ENCODE data around the gene ARRDC5.
"Not testable (repeated sequence)": the region's sequence is repeated elsewhere in the genome, so short reads cannot be mapped to it uniquely, and the experiment has no call there.

ARRDC5 gene
- total RNA-seq = 4.1 to 6.2 reads per million in 2 donors

DNA sequence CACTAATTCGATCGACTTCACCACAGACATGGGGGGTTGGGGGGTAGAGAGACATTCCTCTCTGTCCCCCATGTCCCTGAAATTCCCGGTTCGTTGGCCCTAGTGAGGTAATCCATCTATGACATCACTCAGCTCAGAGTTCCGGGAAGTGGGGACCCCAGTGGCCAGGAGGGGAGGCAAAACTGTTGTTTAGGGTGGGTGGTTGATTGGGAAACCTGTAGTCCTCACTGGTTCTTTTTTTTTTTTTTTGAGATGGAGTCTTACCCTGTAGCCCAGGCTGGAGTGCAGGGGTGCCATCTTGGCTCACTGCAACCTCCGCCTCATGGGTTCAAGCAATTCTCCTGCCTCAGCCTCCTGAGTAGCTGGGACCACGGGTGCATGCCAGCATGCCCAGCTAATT lies at the start of gene ARRDC5:
Gene ARRDC5, minus strand, starts transcription at position 101 of the 400 bp plus-strand sequence. Its CDS starts 71 bp downstream, at position 30.
- no peak for DNase-seq

DNA sequence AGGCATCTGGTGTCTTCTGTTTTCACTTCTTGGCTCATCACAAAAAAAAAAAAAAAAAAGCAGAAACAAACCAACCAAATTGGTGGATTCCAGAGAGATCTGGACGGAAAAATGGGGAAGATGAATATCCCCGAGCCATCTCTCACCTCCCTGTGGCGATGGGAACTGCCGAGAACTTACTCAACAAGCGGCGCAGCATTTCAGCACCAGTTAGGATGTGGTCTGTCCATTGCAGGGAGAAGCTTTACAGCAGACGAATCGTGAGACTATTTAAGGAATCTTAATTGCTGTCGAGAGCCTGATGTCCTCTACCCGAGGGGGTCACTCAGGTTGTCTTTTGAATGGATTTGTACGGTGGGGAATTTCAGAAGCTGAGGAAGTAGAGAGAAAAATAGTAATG lies 49.0 kb upstream of the ARRDC5 start:
- no peak for DNase-seq

GRCh38 chr19:4950650-4951049 lies 48.0 kb upstream of the ARRDC5 start:
- DNase-seq = not testable (repeated sequence)

DNA sequence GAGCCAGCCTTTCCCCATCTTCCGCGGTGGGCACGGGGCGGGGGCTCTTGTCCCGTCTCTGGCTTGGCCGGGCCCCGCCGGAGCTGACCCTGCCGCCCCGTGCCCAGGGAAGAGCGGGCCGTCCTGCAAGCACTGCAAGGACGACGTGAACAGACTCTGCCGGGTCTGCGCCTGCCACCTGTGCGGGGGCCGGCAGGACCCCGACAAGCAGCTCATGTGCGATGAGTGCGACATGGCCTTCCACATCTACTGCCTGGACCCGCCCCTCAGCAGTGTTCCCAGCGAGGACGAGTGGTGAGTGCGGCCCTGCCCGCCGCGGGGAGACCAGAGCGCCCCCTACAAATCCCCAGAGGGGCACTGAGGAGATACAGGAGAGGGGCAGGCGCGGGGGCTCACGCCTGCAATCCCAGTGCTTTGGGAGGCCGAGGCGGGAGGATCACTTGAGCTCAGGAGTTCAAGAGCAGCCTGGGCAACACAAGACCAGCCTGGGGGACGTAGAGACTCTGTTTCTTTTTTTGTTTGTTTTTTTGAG lies 39.0 kb upstream of the ARRDC5 start:
- DNase-seq = not testable (repeated sequence)

DNA sequence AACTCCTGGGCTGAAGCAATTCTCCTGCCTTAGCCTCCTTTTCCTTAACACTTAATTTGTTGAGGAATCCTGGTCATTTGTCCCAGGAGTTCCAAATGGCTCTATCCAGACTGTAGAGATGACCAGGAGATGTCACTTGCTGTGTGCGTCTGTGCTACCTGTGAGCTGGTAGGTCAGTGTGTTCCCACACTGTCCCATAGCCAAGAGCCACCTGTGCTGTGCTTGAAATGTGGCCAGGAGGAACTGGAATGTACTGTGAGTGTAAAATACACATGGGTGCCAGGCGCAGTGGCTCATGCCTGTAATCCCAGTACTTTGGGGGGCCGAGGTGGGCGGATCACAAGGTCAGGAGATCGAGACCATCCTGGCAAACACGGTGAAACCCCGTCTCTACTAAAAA lies 36.8 kb upstream of the ARRDC5 start:
- DNase-seq = no peak

DNA sequence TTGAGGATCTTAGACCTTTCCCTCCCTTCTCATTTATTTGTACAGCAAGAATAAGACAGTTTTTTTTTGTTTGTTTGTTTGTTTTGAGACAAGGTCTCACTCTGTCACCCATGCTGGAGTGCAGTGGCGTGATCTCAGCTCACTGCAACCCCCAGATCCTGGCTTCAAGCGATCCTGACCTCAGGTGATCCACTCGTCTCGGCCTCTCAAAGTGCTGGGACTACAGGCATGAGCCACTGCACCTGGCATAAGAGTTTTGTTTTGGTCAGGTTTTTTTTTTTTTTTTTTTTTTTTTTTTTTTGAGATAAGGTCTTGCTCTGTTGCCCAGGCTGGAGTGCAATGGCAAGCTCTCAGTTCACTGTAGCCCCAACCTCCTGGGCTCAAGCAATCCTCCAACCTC lies 35.8 kb upstream of the ARRDC5 start:
- DNase-seq = not testable (repeated sequence)

GRCh38 chr19:4937060-4937459 lies 34.4 kb upstream of the ARRDC5 start:
- DNase-seq = no peak

GRCh38 chr19:4935444-4935843 lies 32.7 kb upstream of the ARRDC5 start:
- no peak for DNase-seq

DNA sequence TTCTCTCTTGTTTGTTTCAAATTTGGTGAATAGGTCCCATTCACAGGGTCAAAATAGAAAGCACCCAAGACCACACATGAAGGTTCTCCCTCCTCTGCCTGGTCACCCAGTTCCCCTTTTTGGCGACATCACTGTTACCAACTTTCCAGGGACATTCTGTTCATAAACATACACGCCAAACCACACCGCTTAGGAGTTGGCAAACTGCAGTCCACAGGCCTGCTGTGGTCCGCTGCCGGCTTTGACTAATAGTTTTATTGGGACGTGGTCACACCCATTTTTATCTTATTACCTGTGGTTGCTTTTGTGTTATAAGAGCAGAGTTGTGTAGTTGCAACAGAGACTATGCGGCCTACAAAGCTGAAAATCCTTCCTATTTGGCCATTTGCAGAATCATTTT lies 30.8 kb upstream of the ARRDC5 start:
- DNase-seq = no peak

GRCh38 chr19:4932711-4933110 lies 30.0 kb upstream of the ARRDC5 start:
- DNase-seq = no peak

DNA sequence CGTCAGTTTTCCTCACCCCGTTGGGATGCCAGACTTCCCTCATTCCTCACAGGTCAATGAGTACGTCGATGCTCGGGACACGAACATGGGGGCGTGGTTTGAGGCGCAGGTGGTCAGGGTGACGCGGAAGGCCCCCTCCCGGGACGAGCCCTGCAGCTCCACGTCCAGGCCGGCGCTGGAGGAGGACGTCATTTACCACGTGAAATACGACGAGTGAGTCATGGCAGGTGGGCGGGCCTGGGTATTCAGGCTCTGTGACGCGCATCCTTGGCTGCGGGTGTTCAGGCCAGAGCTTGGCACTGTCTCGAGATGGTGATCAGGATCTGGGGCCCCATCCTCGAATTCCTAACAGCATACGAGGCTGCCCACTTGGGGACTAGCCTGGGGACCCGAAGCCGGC lies 28.0 kb upstream of the ARRDC5 start:
- no peak for DNase-seq

- no peak for DNase-seq
Measured at GRCh38 chr19:4929186-4929585, 26.5 kb upstream of the ARRDC5 start.

- DNase-seq = no peak
Measured at GRCh38 chr19:4923276-4923747, 20.6 kb upstream of the ARRDC5 start.

DNA sequence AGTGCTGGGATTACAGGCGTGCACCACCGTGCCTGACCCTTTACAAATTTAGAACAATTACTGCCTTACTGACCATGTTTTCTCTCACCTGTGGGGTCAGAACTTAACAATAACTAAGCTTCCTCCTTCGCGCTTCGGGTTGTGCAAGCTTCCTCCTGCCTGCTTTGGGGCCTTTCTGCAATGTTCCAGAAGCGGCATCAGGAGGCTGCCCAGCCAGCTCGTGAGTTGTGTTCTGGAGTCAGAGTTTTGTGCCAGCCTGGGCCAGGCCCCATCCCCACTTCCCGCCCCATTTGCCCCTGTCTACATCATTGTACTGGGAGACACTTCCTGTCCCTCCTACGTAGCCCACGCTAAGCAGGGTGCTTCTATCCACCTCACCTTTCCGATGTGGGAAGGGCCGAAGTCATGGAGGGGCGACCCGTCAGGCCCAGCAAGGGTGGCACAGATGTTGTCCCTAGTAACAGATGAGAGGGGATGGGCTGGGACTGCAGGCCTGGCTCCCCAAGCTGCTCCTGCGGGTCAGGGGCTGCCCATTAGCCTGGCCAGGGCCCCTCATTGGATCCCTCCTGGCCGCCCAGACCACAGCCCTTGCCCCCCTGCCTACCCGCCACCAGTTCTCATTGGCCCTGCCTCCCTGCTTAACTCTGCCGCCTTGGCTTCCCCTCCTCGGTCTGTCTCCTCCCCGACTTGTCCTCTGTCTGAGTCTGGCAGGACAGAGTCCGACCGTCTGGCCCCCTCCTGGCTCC lies 20.0 kb upstream of the ARRDC5 start:
- no peak for DNase-seq

DNA sequence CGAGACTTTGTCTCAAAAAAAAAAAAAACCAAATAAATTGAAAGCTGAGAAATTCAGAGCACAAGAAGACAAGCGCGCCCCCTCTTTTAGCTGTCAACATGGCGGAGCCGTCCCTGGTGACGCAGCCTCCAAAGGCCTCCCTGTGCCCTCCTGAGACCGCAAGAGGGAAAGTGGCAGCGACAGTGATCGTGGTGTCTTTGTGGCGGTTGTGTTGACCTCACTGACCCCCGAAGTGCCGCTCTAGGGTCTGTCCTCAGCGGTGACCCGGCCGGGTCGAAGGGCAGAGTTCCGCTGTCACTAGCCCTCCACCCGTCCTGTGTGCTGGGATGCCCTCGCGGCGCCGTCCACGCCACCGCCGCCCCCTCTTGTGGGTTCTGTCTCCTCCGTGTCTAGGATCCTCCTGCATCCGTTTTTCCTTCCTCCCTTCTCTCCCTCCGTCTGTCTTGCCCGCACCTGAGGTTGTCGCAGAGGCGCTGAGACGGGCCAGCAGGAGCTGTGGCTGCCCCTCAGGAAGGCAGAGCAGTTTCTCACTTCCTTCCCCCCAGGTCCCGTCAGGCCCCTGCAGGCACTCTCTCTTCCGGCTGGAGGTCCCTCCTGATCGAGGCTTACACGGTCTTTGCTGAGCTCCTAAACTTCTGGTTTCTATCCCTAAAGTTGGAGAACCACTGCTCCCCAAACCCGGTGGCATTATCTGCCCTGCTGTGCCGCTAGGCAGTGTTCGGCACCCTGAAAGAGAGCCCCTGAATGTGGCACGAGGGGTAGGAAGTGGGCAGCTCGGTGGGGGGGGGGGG lies 13.8 kb upstream of the ARRDC5 start:
- peak in 3 of 5 experiments; percentile 23 to 59 (median 50) for DNase-seq

DNA sequence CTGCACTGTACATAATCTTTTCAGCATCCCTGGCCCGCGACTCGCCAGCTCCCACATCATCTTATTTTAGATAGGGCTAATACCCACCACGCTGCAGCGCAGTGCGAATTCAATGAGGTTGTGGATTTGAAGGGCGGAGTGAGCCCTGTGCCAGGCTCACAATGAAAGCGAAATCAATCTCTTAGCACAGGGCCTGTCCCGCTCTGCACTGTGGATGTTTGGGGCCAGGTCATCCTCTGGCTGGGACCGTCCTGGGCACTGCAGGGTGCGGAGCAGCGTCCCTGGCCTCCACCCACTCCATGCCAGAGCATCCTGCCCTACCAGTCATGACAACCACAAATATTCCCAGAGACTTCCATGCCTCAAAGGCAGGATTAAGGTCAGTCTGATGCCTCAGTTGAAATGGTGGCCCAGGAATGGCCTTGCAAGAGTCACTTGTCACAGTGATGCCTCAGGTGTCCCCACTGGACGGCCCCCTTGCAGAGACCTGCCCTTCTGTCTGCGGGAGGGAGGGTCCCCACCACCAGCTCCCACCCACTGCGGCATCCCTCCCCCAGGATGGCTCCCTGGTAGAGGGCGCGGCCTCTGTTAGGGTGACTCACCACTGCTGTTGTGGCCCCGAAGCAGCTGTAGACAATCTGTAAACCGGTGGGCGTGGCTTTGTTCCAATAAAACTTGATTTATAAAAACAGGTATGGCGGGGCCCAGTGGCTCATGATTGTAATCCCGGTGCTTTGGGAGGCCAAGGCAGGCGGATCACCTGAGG lies 12.2 kb upstream of the ARRDC5 start:
- peak; percentile 29 to 90 (median 61) for DNase-seq

- DNase-seq = peak in 2 of 5 experiments; percentile 52 to 53
Measured at GRCh38 chr19:4913996-4914735, 11.5 kb upstream of the ARRDC5 start.

DNA sequence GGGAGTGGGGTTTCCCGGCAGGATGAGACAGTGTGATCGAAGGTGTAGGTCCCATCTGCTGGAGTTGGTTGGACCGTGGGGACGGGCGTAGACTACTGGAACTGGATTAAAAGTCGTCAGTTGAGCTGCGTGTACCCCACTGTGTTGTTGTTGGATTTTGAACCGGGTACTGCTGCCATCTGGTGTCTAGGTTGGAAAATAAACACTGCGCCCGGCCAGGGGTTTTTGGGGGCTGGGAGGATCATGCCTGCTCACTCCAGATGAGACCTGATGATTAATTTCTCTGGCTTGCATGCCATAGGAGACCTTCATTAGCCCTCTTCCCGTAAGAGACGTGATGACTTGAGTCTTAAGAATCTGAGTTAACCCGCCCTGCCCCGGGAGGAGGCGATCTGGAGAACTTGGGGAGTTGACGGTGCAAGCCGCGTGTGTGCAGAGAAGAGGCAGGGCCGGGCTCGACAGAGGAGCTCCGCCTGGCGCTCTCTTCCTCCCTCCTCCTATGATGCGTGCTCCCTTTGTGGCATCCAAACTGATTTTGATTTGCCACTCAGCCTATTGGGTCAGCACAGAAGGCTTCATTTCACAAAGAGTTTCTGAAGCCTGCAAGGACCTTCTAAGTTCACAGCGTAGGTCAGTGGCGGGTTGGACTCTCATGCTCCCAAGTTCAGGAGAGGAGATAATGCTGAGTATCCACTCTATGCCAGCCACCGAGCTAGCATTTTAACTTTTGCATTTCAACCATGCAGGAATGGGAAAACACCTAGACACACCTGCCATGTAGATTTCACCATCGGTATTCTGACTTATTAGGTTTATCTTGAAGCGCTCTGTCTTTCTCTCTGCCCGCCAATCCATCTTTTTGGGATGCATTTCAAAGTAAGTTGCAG lies 9.3 kb upstream of the ARRDC5 start:
- peak in 4 of 5 experiments; percentile 49 to 80 (median 58) for DNase-seq

DNA sequence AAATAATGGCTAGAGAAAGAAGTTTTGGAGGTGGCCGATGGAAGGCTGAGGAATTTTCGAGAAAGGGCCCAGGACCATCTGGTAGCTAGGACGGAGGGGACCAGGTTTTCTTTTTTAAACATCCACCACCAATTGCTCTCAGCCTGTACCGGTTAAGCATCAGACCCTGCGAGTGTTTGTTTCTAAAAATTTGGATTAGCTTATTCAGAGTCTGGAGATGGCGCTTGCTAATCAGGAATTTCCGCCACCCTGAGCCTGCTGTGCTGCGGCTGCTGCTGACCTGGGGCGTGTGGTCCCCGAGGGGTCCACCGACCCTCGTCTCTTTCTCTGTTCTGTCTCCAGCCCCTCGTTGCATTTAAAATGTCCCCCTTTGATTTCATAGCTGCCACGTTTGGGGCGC lies 8.6 kb upstream of the ARRDC5 start:
- DNase-seq = no peak

DNA sequence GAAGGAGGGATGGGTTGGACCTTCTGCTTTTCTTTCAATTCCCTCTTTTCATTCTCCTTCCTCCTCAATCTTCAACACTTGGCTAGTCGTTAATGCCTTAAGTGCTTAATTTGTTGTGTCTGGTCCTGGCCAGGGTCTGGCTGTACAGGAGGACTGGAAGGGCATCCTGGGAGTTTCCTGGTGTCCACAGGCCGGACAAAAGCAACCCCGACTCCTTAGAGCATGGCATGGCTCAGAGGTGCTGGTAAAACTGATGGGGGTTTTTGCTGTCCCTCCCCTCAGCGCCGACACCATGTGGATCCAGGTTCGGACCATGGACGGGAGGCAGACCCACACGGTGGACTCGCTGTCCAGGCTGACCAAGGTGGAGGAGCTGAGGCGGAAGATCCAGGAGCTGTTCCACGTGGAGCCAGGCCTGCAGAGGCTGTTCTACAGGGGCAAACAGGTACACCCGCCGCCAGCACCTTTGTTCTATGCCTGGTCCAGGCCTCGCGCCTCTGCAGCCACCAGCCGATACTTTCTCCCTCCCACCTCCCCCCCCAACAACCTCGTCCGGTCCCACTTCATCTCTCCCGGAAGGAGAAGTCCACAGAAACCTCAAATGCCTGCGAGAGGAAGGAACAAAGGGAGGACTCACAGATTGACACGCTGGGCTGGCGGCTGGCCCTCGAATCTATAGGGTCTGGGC lies 8.0 kb upstream of the ARRDC5 start:
- peak in 1 of 5 experiments; percentile 35 for DNase-seq
